Panc1 (cell line): Measurements from ENCODE around the gene MOB1B.

Experiments
- CTCF ChIP-seq: fragments of 450-650 bp; IDR thresholded peaks from 2 replicates; pipeline ENCODE4 v1.5.1; 2017; ENCODE audit warnings: mild to moderate bottlenecking
- REST ChIP-seq, 2 experiments: IDR thresholded peaks; 2 replicates each; pipeline ENCODE4 v1.6.1; 2011 to 2012; ENCODE audit warnings: low read depth in 2 of 2, control low read depth in 1 of 2, low read length in 1 of 2, mild to moderate bottlenecking in 1 of 2, moderate library complexity in 1 of 2; ENCODE audit not compliant: insufficient read depth in 1 of 2
- SIN3A ChIP-seq: IDR thresholded peaks from 2 replicates; pipeline ENCODE4 v1.6.1; 2012; ENCODE audit warnings: low read depth, mild to moderate bottlenecking, low read length, moderate library complexity, borderline replicate concordance; ENCODE audit not compliant: insufficient read depth
- TCF7L2 ChIP-seq: IDR thresholded peaks from 2 replicates; pipeline ENCODE4 v1.6.1; 2011; ENCODE audit warnings: mild to moderate bottlenecking, low read depth, low read length, inconsistent platforms

- TF ChIP-seq CTCF, result no peak
- no peak for TF ChIP-seq REST (IDR thresholded peaks at IDR 0.05; ENCODE audit: insufficient read depth in 1 of 2, low read depth in 2 of 2, low read length in 1 of 2)
- TF ChIP-seq SIN3A, result no peak
- no peak for TF ChIP-seq TCF7L2
Measured at GRCh38 chr4:70954032-70954431, 51.9 kb downstream of the MOB1B start.
